Thyroid gland (tissue), 4 donors: ENCODE measurements around the gene CSF2. TPM values are rescaled to one million over a fixed set of nuclear protein-coding genes. Genes with fewer than 3 reads are reported as not detected.

ENCODE experiments used
- DNase-seq, 2 donors: peaks; one replicate each; pipeline ENCODE4 v3.0.0-alpha.2; 2019
- H3K27ac ChIP-seq, 3 donors: fragments of 200-600 bp; sonication (generic); 1 replicate in 2 of 3; 2 replicates in 1 of 3; pipeline ENCODE4 v1.5.1; 2016 to 2019; ENCODE audit warnings: mild to moderate bottlenecking in 1 of 3, moderate library complexity in 1 of 3
- H3K27me3 ChIP-seq: fragments of 200-600 bp; sonication (generic); one replicate; pipeline ENCODE4 v1.5.1; 2019
- H3K36me3 ChIP-seq, 2 donors: fragments of 200-600 bp; sonication (generic); one replicate each; pipeline ENCODE4 v1.5.1; 2016 to 2019
- H3K4me1 ChIP-seq, 2 donors: fragments of 200-600 bp; sonication (generic); one replicate each; pipeline ENCODE4 v1.5.1; 2017 to 2019
- H3K4me3 ChIP-seq, 3 donors: fragments of 200-600 bp; sonication (generic); replicated peaks in 1 of 3; 1 replicate in 2 of 3; 2 replicates in 1 of 3; pipeline ENCODE4 v1.5.1; 2016; ENCODE audit warnings: mild to moderate bottlenecking in 1 of 3
- H3K9me3 ChIP-seq: fragments of 200-600 bp; sonication (generic); one replicate; pipeline ENCODE4 v1.5.1; 2017
- CTCF ChIP-seq, 6 experiments: fragments of 200-600 bp in 3 of 6; fragments of 450-650 bp in 3 of 6; sonication (generic) in 3 of 6; IDR thresholded peaks; one replicate each; pipeline ENCODE4 v1.5.1; 2016 to 2019; ENCODE audit warnings: antibody characterized with exemption in 6 of 6, mild to moderate bottlenecking in 2 of 6, inconsistent platforms in 1 of 6, moderate library complexity in 1 of 6
- POLR2A ChIP-seq, 2 donors: fragments of 450-650 bp; IDR thresholded peaks; one replicate each; pipeline ENCODE4 v1.6.1; 2017; ENCODE audit warnings: antibody characterized with exemption in 2 of 2, mild to moderate bottlenecking in 2 of 2, moderate library complexity in 1 of 2
- WGBS, 2 donors: methylation state at CpG; one replicate each; pipeline ENCODE4 v1.1.5; 2017; 5-methylcytosine and 5-hydroxymethylcytosine counted together
- intact Hi-C: fragments of 100-400 bp; cut with DNase I; formaldehyde crosslinking; loops from one replicate; pipeline ENCODE4 v1.15.1; 2023
- total RNA-seq, 4 donors: library from RNA; depleted of rRNA; stranded (reverse); fragments of >200 nt; gene quantifications; one replicate each; pipeline ENCODE4 v1.2.3, GENCODE V29; 2016

CSF2 gene
- total RNA-seq, 4 donors from 2014 or later = not detected

- DNase-seq = peak in 1 of 2 donors; percentile 0
- intact Hi-C loops = no loop called here
- no peak within 1 kb of the TSS for H3K4me3 ChIP-seq
- H3K4me1 ChIP-seq = no peaks in the 10 kb centered on the region
- WGBS, 2 donors = 88% methylated on average over 16 of the region's 16 CpGs
- H3K27ac ChIP-seq = no peak within 1 kb of the TSS
- no peaks in the 10 kb centered on the region for H3K36me3 ChIP-seq
- no peaks in the 10 kb centered on the region for H3K27me3 ChIP-seq
- no peaks in the 10 kb centered on the region for H3K9me3 ChIP-seq
- no peak for TF ChIP-seq POLR2A (IDR thresholded peaks at IDR 0.05)
- no peak for TF ChIP-seq CTCF (IDR thresholded peaks at IDR 0.05)
Observed at GRCh38 chr5:132060501-132061161, 13.0 kb upstream of the CSF2 start, which contains the start of gene IL3. TSS of gene IL3 (plus strand) at chr5:132060655. CDS start at chr5:132060707, 52 bp downstream.

GRCh38 chr5:132063090-132063911 lies 10.3 kb upstream of the CSF2 start:
- no peak overlapping the region for H3K4me3 ChIP-seq
- H3K9me3 ChIP-seq = no peaks in the 10 kb centered on the region
- no peak overlapping the region for H3K27ac ChIP-seq
- no peaks in the 10 kb centered on the region for H3K36me3 ChIP-seq
- intact Hi-C loops = no loop called here
- 42 to 45% methylated on average over 9 of the region's 9 CpGs for WGBS, 2 donors
- no peak for TF ChIP-seq POLR2A (IDR thresholded peaks at IDR 0.05)
- peak; percentile 50 to 97 (median 78) for TF ChIP-seq CTCF (IDR thresholded peaks at IDR 0.05)
- no peaks in the 10 kb centered on the region for H3K4me1 ChIP-seq
- peak; percentile 47 to 52 for DNase-seq
- no peaks in the 10 kb centered on the region for H3K27me3 ChIP-seq

- peak in 1 of 2 donors; percentile 0 for DNase-seq
- H3K27ac ChIP-seq = no peak overlapping the region
- H3K27me3 ChIP-seq = no peaks in the 10 kb centered on the region
- no peaks in the 10 kb centered on the region for H3K4me1 ChIP-seq
- TF ChIP-seq CTCF (IDR thresholded peaks at IDR 0.05) = no peak
- TF ChIP-seq POLR2A (IDR thresholded peaks at IDR 0.05) = no peak
- H3K36me3 ChIP-seq = no peaks in the 10 kb centered on the region
- intact Hi-C loops = no loop called here
- WGBS, 2 donors = 62 to 72% methylated on average over 3 to 5 of the region's 5 CpGs
- no peaks in the 10 kb centered on the region for H3K9me3 ChIP-seq
- no peak overlapping the region for H3K4me3 ChIP-seq
Observed at GRCh38 chr5:132064140-132064539, 9.4 kb upstream of the CSF2 start.

- intact Hi-C loops = no loop called here
- 79% methylated on average over 11 of the region's 11 CpGs for whole genome bisulfite sequencing, 2 donors
- Histone ChIP-seq H3K27me3 (no peaks in the 10 kb centered on the region), H3K9me3 (no peaks in the 10 kb centered on the region), H3K4me1 (no peaks in the 10 kb centered on the region), H3K36me3 (no peaks in the 10 kb centered on the region), H3K4me3 (no peak overlapping the region), H3K27ac (no peak overlapping the region)
- DNase-seq = peak; percentile 58 to 70
- TF ChIP-seq POLR2A (IDR thresholded peaks at IDR 0.05) (no peak), CTCF (IDR thresholded peaks at IDR 0.05) (peak; percentile 55 to 96 (median 76))
Observed at GRCh38 chr5:132064738-132065331, 8.8 kb upstream of the CSF2 start.
